ENCODE results near the gene USP44. TPM values are rescaled to one million over a fixed set of nuclear protein-coding genes. Genes with fewer than 3 reads are reported as not detected.

Gene USP44
- 0.07 and 0.18 TPM in 2 replicates for polyA plus RNA-seq (2012; rRNA removed)
- 0.18 and 0.39 TPM in 2 replicates for polyA plus RNA-seq (2012; cell fraction: cytosol; rRNA removed)
- 0.21 and 0.22 TPM in 2 replicates for polyA plus RNA-seq (2012; cell fraction: nucleus; rRNA removed)

- no peak for DNase-seq
- no peaks in the 10 kb centered on the region for H3K9me3 ChIP-seq
- H3K4me2 ChIP-seq: no peak within 1 kb of the TSS
- no peak within 1 kb of the TSS for H2AFZ ChIP-seq (ENCODE audit: low read depth)
- no peaks in the 10 kb centered on the region for H3K9me2 ChIP-seq
- H3K27ac ChIP-seq (ENCODE audit: low read depth in 2 of 2, low read length in 1 of 2): no peak within 1 kb of the TSS
- TF ChIP-seq, protein P1, sequence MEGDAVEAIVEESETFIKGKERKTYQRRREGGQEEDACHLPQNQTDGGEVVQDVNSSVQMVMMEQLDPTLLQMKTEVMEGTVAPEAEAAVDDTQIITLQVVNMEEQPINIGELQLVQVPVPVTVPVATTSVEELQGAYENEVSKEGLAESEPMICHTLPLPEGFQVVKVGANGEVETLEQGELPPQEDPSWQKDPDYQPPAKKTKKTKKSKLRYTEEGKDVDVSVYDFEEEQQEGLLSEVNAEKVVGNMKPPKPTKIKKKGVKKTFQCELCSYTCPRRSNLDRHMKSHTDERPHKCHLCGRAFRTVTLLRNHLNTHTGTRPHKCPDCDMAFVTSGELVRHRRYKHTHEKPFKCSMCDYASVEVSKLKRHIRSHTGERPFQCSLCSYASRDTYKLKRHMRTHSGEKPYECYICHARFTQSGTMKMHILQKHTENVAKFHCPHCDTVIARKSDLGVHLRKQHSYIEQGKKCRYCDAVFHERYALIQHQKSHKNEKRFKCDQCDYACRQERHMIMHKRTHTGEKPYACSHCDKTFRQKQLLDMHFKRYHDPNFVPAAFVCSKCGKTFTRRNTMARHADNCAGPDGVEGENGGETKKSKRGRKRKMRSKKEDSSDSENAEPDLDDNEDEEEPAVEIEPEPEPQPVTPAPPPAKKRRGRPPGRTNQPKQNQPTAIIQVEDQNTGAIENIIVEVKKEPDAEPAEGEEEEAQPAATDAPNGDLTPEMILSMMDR (IDR thresholded peaks at IDR 0.05): no peak
- TF ChIP-seq, protein P2, sequence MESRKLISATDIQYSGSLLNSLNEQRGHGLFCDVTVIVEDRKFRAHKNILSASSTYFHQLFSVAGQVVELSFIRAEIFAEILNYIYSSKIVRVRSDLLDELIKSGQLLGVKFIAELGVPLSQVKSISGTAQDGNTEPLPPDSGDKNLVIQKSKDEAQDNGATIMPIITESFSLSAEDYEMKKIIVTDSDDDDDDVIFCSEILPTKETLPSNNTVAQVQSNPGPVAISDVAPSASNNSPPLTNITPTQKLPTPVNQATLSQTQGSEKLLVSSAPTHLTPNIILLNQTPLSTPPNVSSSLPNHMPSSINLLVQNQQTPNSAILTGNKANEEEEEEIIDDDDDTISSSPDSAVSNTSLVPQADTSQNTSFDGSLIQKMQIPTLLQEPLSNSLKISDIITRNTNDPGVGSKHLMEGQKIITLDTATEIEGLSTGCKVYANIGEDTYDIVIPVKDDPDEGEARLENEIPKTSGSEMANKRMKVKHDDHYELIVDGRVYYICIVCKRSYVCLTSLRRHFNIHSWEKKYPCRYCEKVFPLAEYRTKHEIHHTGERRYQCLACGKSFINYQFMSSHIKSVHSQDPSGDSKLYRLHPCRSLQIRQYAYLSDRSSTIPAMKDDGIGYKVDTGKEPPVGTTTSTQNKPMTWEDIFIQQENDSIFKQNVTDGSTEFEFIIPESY (IDR thresholded peaks at IDR 0.05; ENCODE audit: borderline replicate concordance, low read depth): no peak
- TF ChIP-seq, protein P3, sequence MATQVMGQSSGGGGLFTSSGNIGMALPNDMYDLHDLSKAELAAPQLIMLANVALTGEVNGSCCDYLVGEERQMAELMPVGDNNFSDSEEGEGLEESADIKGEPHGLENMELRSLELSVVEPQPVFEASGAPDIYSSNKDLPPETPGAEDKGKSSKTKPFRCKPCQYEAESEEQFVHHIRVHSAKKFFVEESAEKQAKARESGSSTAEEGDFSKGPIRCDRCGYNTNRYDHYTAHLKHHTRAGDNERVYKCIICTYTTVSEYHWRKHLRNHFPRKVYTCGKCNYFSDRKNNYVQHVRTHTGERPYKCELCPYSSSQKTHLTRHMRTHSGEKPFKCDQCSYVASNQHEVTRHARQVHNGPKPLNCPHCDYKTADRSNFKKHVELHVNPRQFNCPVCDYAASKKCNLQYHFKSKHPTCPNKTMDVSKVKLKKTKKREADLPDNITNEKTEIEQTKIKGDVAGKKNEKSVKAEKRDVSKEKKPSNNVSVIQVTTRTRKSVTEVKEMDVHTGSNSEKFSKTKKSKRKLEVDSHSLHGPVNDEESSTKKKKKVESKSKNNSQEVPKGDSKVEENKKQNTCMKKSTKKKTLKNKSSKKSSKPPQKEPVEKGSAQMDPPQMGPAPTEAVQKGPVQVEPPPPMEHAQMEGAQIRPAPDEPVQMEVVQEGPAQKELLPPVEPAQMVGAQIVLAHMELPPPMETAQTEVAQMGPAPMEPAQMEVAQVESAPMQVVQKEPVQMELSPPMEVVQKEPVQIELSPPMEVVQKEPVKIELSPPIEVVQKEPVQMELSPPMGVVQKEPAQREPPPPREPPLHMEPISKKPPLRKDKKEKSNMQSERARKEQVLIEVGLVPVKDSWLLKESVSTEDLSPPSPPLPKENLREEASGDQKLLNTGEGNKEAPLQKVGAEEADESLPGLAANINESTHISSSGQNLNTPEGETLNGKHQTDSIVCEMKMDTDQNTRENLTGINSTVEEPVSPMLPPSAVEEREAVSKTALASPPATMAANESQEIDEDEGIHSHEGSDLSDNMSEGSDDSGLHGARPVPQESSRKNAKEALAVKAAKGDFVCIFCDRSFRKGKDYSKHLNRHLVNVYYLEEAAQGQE (IDR thresholded peaks at IDR 0.05; ENCODE audit: low read depth, low read length): no peak
- no peak for TF ChIP-seq RAD21 (IDR thresholded peaks at IDR 0.05; ENCODE audit: low read length)
- no peak for TF ChIP-seq MAX (IDR thresholded peaks at IDR 0.05; ENCODE audit: low read depth)
- no peak for TF ChIP-seq JUND (IDR thresholded peaks at IDR 0.05)
- TF ChIP-seq, protein P4, sequence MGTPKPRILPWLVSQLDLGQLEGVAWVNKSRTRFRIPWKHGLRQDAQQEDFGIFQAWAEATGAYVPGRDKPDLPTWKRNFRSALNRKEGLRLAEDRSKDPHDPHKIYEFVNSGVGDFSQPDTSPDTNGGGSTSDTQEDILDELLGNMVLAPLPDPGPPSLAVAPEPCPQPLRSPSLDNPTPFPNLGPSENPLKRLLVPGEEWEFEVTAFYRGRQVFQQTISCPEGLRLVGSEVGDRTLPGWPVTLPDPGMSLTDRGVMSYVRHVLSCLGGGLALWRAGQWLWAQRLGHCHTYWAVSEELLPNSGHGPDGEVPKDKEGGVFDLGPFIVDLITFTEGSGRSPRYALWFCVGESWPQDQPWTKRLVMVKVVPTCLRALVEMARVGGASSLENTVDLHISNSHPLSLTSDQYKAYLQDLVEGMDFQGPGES (IDR thresholded peaks at IDR 0.05; ENCODE audit: low read depth, low read length): no peak
- no peak within 1 kb of the TSS for H3K4me3 ChIP-seq (ENCODE audit: low read depth in 2 of 2, low read length in 1 of 2)
- no peaks in the 10 kb centered on the region for H3K79me2 ChIP-seq (ENCODE audit: insufficient read depth)
- WGBS (ENCODE audit: low lambda C conversion rate): 83% methylated on average over 8 of the region's 9 CpGs
- CTCF ChIA-PET: interaction anchor here (2.8 kb wide), 1 partner anchor 24 kb away, joined by 10 read pairs; no protein-coding TSS in a partner anchor
- H4K20me1 ChIP-seq (ENCODE audit: insufficient read depth): no peaks in the 10 kb centered on the region
- no peaks in the 10 kb centered on the region for H3K36me3 ChIP-seq (replicated peaks in 1 of 2; ENCODE audit: control insufficient read depth in 1 of 2, insufficient read depth in 2 of 2, low read length in 1 of 2)
- H3K4me1 ChIP-seq (ENCODE audit: control insufficient read depth in 1 of 2, insufficient read depth in 2 of 2, low read depth in 1 of 2, low read length in 1 of 2): no peaks in the 10 kb centered on the region; a peak in 1 of 4 replicates
- H3F3A ChIP-seq (replicated peaks; ENCODE audit: insufficient read depth): peaks cover 7% of the 10 kb centered on the region
- POLR2A ChIA-PET: no interaction called here
- 0 out of 2 replicates have a peak, but pooled peaks cover 5% of the 10 kb centered on the region for H3K27me3 ChIP-seq (ENCODE audit: insufficient read depth)
- no peak within 1 kb of the TSS for H3K9ac ChIP-seq
Observed at GRCh38 chr12:95551305-95551704, at the start of gene USP44. Gene USP44, minus strand, starts transcription at chr12:95551476. Its CDS starts 17,220 bp downstream, at chr12:95534256.
